IPS-NIHi7 (cell line): ENCODE results near the gene TTC8.
"Not testable (repeated sequence)": the region's sequence is repeated elsewhere in the genome, so short reads cannot be mapped to it uniquely, and the experiment has no call there.

Source experiments
- DNase-seq: peaks from one replicate; pipeline ENCODE4 v3.0.0; 2012; ENCODE audit warnings: mixed read lengths; ENCODE audit errors: extremely low spot score

The TTC8 gene

DNA sequence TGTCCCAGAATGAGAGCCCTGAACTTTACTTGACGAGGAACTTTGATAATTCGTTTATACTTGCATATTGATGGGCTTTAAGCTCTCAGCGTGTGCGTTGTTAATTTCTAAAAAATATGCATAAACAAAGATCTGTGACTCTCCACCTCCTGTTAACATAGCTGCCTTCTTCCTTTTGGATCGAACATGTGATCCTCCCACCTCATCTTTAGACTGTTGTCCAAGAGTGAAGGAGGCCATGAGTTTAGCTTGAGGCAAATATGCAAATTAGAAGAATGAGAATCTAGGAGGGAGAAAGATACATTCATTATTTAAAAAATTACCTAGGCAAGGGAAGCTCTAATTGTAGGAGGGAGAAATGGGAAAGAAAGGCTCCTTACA is 617 bp downstream of the TTC8 start:
- DNase-seq: no peak

DNA sequence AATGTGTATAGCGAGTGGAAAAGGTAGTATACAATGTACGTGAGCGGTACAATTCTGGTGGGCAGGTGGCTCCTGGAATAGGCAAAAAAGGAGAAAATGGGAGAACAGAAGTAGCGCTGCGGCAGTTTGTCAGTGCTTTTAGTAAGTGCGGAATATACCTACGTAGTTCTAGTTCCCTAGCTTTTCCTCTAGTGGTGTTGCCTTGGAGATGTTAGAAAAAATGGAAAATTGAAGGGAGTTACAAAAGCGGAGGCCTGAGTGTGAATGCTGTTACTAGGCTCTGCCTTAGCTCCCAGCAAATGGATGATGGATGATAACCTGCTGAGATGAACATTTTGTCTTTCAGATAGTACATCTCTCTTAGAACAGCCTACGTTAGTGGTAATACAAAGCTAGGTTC is 1.1 kb downstream of the TTC8 start:
- no peak for DNase-seq

DNA sequence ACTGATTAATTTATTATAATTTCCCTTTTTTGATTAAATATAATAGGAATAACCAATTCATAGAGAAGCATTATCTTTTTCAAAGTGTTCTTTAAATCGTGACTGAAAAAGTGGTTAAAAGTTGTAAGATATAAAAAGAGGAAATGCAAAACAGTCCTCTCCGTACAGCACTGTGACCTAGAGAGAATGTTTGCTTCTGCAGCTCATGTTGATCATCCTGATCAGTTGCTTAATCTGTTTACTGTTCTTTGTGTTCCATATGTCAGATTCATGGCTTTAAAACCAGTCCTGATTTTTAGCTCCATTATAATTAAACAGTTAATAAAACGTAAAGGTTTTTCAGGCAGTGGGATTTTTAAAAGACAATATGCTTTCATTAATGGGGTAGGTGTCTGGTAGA is 4.7 kb downstream of the TTC8 start:
- no peak for DNase-seq

DNA sequence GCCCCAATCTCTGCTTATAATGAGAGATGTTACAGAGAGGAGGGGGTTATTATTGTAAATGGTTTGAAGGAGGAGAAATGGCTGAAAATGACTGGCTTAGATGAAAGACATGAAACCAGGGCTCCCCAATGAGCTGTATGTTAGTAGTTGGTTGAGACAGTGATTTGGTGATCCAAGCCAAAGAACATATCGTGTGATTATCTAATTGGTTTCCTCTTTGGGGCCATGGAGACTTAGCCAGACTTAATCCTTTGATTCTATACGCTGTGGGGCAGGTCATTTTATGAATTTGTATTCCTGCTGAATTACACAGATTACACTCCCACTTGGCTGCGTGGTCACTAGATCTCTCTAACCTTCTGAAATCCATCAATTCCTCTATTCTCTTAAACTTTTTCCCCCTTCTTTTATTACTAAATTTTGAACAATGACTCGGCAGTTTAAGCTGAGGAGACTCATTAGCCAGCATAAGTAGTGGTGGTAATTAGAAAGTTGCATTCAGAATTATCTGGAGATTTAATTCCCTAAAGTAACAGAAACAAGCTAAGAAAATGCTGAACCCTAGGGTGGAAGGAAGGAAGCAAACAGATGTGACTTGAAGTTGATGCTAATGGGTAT is 5.3 kb downstream of the TTC8 start:
- no peak for DNase-seq

DNA sequence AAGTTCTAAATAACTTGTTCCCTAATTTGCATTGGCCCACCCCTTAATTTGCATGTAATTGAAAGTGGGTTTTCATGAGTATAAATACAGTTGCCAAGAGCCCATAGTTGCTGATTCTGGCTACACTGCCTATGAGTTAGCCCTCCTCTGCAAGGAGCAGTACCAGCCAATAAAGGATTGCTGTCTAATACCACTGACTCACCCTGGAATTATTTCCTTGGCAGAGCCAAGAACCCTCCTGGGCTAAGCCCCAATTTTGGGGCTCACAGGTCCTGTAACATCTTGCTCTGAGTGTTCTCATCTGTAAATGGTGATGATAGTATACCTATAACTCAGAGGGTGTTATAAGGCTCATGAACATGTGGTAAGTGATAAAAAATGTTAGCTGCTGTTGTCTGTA is 6.8 kb downstream of the TTC8 start:
- DNase-seq: no peak

DNA sequence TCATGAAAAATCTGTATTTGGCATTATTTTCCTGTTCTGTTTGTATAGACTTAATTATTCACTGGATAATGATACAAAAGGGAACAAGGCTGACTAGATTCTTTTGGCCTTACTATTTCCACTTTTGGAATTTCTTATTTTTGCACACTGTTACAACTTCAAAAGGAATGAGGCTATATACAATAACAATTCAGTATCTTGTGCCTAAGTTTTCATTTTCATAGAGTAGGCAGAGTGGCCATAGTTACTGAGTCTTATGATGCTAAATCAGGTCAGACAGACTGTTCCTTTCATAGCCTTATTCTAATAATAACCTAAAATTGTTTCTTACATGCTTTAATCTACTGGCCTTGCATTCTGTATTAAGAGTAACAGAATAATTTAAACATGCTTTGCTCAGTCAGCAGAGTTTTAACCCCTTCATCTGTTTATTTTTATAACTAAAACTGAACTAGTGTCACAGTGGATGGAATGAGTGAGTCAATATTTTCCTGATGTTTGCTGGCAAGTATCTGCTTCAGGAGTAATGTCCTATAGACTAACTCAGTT is 10.5 kb downstream of the TTC8 start:
- no peak for DNase-seq

DNA sequence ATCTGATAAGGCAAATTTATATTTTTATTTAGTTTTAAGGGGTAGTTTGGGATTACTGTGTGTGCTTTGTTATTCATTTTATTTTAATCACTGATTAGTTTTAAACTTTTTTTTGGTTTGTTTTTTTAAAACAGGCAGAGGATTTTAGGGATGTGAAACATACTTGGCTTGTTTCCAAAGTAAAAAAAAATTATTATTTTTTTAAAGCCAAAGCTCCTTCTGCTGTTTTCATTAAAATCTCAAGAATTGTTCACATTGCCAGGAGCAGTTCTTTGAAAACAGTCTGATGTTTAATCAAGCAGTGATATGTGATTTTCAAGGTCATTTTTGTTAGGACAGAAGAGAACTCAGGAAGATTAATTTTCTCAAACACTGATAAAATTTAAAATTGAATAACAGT is 11.2 kb downstream of the TTC8 start:
- no peak for DNase-seq

DNA sequence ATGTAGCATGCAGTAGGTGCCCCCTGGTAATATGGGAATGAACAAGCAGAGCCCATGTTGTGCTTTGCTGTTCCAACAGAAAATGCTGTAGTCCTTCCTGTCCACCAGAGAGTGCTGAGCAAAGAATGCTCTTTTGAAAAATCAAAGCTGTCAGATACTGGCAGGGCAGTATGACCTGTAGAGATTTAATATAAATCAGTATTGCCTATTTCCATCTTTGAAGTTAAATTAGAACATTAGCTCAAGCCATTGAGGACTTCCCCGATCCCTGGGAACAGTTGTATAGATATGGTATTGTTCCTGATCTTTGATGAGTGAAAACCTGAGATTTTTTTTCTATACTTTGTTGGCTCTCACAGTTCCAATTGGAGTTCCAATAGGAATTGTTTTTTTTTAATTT is 13.0 kb downstream of the TTC8 start:
- no peak for DNase-seq

DNA sequence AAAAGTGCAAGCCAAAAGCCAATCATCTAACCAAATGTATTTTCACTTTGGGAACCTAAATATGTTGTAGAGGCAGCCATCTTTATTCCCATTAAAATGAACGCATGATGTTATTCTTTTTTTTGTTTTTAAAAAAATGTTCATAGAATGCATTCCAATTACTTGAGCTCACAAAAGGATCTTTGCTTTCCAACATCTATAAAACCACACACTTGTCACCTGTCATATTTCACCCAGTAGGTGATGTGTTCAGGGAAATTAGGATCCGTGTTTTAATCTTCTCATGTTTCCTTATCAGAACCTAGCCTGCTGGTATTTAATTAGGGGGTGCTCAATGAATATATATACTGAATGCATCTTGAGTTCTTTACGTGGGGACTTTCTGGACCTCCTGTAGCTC is 13.6 kb downstream of the TTC8 start:
- no peak for DNase-seq

DNA sequence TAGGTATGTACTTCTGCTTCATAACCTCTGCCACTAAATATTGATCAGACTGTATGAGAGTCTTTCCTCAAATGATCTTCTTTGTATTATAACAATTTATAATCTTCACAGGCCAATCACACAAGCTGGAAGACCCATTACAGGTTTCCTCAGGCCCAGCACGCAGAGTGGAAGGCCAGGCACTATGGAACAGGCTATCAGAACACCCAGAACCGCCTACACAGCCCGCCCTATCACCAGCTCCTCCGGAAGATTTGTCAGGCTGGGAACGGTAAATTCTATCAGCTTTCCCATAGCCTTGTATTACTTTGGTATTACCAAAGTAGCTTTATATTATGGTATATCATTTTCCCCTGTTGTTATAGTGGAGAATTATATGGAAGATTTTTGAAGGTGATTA is 16.5 kb downstream of the TTC8 start:
- no peak for DNase-seq

DNA sequence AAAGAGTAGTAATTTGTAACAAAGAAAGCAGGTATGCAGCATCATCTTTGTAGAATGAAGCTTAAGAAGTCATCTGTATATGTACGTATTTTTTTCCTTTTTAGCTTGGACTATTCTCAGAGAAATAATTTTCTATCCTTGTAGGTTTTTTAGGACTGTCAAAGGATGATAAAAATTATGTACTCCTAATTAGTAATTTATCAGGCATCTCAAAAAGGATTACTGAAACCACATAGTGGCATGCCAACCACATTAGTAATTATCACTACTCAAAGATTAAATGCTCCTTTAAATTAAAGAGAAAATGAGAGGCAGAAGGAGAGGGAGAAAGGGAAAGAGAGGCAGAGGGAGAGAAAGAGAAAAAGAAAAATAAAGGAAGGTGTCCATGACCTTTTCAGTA is 17.3 kb downstream of the TTC8 start:
- DNase-seq: no peak

DNA sequence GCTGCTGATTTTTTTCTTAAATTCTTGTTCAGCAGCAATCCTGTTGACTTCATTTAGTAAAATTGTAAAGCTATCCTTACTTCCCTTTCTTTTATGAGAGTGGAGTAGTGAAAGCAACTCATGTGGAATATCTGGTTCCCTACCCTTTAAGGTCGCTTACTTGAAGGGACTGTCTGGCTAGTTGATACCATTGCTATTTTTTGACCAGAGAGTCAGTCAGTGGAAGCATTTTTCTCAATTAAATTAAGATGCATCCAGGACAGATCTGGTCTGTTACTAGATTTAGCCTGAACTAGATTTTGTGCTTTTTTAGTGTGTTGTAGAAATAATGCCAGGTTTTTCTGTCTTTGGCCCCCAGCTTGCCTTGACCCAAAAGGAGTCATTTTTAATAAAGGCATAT is 18.0 kb downstream of the TTC8 start:
- DNase-seq: no peak

DNA sequence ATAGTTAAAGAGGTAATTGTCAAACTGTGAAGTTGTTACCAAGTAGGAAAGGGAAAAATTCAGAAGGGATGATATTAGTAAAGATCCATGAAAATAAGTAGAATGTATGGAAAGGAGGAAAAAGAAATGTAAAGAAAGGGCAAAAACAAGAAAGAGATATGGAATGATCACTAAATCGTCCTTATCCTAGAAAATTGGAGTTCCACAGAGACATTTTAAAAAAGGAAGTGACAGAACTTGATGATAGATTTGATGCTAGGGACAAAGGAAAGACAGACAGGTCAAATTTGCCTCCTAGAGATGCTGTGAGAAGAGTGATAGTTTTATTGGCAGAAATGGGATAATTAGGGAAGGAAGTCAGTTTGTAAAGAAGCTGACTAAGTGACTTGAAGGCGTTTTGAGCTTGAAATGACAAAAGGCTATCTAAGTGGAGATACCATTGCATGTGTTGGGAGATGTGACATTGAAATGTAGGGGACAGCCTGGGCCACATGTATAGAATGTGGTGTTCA is 20.6 kb downstream of the TTC8 start:
- no peak for DNase-seq

DNA sequence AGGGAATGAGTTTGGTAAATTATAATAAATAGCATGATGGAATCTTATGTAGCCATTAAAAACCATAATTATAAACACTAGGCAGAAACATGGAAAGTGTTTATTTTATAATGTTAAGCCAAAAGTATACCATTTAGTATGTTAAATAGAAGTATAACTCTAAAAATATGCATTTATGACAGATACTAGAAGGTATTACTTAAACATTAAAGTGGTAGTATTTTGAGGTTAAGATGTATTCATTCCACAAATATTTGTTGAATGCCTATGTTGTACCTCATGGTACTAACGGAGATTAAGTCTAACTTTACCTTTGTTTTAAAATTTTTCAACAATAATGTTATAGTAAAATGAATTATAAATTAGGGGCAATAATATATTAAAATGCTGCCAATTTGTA is 24.1 kb downstream of the TTC8 start:
- no peak for DNase-seq

DNA sequence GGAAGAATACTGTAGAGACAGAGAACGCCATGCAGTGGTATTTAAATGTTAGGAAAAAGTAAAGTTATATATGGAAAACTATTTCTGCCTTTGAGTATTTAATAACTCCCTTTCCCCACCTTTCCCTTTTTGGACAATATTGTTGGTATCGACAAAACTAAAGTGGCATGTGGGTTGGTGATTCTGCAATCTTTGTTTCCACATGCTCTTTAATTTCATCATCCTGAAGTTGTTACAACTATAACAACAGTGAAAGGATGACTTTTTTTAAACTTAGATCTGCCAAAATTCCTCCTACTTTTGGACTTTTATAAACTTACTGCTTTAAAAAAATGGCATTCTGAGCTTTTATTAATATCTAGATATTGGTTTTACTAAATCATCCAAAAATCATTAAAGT is 25.3 kb downstream of the TTC8 start:
- no peak for DNase-seq

DNA sequence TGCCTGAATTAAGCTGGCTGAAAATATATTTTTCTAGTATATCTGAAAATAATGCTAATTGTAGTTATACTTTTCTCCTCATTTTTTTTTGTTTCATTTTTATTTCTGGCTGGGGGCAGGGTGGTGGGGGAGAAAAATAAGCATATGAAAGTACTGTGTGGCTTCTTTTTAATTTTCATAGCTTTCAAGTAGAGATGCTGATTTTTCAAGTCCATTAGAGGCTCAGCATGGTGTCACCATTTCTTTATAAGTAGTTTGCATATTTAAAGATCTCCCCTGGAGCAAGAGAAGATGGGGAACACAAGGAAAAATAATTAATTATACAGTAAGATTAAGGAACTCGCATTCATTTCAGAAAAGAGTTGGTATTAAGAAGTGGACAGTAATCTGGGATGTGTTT is 27.1 kb downstream of the TTC8 start:
- DNase-seq: no peak

DNA sequence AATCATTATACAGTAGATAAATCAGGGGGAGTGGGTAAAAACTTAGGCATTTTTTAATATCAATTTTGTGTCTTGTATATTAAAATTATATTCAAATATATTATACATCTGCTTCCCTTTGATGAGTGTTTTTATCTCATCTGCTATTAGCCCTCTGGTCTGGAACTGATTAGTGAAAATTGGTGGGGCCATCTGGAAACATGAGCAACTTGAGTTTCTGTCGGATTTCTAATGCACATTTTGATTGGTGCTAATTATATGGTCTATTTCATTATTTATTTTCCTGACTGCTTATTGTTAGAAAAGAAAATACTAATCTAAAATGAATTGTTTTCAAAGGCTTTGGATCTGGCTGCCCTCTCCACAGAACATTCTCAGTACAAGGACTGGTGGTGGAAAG is 28.2 kb downstream of the TTC8 start:
- DNase-seq: no peak

DNA sequence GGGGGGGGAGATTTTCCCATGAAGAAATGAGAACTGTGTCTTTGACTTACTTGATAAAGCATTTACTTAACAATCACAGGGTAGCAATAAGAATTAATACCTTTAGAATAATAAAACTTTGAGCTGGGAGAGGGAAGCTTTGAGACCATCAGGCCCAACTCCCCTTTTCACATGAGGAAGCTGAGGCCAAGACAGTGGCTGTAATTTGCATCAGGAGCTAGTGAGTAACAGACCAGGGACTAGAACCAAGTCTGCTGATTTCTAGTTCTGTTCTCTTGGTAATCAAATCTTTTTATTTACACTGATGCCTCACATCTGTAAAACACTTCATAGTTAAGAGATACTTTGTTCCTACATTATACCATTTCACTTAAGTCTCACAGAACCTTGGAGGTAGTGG is 28.7 kb downstream of the TTC8 start:
- no peak for DNase-seq

DNA sequence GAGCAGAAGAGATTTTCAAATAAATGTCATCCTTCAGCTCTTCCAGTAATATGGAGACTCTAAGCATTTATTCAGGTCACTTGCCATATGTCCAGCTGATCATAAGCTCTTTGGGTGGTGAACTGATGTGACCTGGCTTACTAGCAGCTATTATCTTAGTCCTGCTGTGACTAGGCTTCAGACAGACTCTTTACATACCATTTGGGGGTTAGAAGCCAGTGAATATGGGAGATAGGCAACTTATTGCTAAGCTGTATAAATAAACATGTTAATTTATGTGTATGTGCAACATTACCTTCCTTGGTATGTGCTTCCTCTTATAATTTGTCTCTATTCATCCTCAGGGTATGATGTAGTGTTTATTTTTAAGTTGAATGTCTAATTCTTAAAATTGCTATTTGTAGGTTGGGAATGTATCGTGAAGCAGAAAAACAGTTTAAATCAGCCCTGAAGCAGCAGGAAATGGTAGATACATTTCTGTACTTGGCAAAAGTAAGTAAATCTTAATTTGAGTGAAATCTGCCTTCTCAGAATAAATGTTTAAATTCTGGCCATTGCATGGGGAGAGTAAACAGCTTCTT is 32.4 kb downstream of the TTC8 start:
- no peak for DNase-seq

DNA sequence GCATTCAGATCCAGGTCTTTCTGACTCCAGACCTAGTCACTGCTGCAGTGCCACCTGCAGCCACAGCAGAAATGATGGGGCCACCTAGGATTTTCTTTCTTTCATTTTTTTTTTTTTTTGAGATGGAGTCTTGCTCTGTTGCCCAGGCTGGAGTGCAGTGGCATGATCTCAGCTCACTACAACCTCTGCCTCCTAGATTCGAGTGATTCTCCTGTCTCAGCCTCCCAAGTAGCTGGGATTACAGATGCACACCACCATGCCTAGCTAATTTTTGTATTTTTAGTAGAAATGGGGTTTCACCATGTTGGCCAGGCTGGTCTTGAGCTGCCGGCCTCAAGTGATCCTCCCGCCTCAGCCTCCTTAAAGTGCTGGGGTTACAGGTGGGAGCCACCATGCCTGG is 33.4 kb downstream of the TTC8 start:
- not testable (repeated sequence) for DNase-seq

DNA sequence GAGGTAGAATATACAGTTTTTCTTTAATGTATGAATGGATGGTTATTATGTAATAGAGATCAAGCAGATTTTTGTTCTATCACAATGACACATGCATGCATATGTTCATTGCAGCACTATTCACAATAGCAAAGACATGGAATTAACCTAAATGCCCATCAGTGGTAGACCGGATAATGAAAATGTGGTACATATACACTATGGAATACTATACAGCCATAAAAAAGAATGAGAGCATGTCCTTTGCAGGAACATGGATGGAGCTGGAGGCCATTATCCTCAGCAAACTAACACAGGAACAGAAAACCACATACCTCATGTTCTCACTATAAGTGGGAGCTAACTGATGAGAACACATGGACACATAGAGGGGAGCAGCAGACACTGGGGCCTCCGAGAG is 34.7 kb downstream of the TTC8 start:
- not testable (repeated sequence) for DNase-seq

DNA sequence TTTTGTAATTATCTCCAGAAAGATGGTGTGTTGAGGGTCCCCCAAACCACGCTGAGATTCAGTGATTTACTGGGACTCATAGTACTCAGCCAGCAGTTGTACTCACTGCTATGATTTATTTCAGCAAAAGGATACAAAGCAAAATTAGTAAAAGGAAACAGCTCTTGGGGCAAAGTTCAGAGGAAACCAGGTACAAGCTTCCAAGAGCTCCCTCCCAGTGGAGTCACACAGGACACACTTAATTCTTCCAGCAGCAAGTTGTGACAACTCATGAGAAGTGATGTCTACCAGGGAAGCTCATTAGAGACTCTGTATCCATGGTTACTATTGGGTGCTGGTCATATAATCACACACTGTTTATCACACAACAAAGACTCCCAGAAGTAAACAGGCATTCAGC is 38.7 kb downstream of the TTC8 start:
- no peak for DNase-seq

DNA sequence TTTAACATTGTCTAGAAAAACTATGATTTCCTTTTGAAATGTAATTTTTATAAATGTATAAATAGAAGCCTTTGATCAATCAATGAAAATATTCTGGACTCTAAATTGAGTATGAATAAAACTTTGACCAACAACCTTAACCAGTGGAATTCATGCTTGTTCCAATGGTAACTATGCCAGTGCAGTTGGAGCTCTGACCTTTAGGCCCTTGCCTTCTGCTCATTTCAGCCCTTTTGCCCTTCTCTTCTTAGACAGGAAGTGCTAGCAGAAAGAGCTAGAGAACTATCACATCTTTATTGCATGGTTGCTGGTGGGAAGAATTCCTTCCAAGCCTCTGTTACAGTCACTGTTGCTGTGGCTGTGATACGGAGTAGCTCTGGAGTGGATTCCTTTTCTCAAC is 39.7 kb downstream of the TTC8 start:
- no peak for DNase-seq

DNA sequence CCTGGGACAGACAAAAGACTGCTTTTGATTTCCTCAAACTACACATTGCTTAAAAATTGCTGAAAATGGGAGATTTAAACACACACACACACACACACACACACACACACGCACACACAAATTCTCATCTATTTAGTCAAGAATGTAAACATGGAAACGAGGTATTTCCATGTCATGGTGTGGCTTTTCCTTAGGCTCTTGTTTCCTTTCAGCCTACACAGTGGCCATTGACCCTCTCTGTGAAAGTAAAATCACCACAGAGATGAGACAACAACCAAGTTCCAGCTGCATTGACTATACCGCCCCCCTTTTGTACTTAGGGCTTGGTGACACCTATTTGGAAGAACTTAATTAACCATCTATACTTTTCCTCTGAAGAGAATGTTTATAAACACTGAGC is 41.9 kb downstream of the TTC8 start:
- no peak for DNase-seq
